GM12801 (cell line): ENCODE data around the gene ZFP64.

ENCODE experiments used
- TF ChIP-seq, protein P1 (sequence below): IDR thresholded peaks from one replicate; pipeline ENCODE4 v1.5.1; 2011; ENCODE audit warnings: control low read depth; ENCODE audit not compliant: insufficient read length; ENCODE audit errors: extremely low read depth

Gene ZFP64

GRCh38 chr20:52131048-52131643 lies 60.4 kb downstream of the ZFP64 start:
- TF ChIP-seq, protein P1, sequence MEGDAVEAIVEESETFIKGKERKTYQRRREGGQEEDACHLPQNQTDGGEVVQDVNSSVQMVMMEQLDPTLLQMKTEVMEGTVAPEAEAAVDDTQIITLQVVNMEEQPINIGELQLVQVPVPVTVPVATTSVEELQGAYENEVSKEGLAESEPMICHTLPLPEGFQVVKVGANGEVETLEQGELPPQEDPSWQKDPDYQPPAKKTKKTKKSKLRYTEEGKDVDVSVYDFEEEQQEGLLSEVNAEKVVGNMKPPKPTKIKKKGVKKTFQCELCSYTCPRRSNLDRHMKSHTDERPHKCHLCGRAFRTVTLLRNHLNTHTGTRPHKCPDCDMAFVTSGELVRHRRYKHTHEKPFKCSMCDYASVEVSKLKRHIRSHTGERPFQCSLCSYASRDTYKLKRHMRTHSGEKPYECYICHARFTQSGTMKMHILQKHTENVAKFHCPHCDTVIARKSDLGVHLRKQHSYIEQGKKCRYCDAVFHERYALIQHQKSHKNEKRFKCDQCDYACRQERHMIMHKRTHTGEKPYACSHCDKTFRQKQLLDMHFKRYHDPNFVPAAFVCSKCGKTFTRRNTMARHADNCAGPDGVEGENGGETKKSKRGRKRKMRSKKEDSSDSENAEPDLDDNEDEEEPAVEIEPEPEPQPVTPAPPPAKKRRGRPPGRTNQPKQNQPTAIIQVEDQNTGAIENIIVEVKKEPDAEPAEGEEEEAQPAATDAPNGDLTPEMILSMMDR: no peak

DNA sequence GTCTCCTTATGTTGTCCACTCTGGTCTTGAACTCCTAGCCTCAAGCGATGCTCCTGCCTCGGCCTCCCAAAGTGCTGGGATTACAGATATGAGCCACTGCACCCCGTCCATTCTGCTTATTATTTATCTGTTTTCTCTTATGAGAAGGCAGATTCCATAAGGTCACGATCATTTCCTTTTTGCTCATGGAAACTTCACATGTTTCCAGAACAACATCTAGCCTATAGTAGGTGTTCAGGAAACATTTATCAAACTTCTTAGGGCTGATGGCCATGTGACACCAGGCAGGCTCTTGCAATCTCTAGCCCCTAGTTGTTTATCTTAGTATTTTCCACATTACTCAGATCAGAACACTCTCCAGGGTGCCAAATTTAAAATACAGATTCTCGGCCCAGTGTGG lies 61.2 kb downstream of the ZFP64 start:
- TF ChIP-seq, protein P1: no peak

- TF ChIP-seq, protein P1: no peak
Measured at GRCh38 chr20:52129611-52130010, 62.0 kb downstream of the ZFP64 start.

GRCh38 chr20:52127309-52127708 lies 64.3 kb downstream of the ZFP64 start:
- TF ChIP-seq, protein P1: no peak

DNA sequence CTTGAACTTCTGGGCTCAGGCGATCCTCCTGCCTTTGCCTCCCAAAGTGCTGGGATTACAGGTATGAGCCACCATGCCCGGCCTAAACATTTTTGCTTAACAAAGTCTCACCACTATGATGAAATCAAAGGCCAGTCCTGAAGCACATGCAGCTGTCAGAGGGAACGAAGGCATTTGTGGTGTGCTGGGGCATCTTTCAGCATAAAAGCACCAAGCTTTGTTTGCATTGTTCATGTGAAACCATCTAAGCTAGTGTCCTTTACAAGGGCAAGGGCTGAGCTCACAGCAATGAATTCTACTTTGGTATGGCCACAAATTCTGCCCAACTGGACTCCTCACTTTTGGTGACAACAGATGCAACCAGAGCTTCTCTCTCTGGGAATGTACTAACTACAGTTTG lies 66.8 kb downstream of the ZFP64 start:
- TF ChIP-seq, protein P1: no peak

DNA sequence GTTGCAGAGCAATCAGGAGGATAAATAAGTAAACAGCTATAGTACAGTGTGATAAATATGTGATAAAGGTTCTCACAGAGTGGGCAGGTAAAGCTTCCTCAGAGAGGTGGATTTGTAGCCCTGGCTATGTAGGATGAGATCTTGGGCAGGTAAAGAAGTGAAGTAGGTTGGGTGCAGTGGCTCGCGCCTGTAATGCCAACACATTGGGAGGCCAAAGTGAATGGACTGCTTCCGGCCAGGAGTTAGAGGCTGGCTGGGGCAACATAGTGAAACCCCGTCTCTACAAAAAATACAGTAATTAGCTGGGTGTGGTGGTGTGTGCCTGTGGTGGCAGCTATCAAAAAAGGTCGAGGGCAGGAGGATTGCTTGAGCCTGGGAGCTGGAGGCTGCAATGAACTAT lies 72.9 kb downstream of the ZFP64 start:
- TF ChIP-seq, protein P1: no peak

GRCh38 chr20:52118016-52118623 lies 73.5 kb downstream of the ZFP64 start:
- TF ChIP-seq, protein P1: no peak

GRCh38 chr20:52110456-52110855 lies 81.1 kb downstream of the ZFP64 start:
- TF ChIP-seq, protein P1: no peak
